ENCODE measurements around the gene CAMK1D.

DNA sequence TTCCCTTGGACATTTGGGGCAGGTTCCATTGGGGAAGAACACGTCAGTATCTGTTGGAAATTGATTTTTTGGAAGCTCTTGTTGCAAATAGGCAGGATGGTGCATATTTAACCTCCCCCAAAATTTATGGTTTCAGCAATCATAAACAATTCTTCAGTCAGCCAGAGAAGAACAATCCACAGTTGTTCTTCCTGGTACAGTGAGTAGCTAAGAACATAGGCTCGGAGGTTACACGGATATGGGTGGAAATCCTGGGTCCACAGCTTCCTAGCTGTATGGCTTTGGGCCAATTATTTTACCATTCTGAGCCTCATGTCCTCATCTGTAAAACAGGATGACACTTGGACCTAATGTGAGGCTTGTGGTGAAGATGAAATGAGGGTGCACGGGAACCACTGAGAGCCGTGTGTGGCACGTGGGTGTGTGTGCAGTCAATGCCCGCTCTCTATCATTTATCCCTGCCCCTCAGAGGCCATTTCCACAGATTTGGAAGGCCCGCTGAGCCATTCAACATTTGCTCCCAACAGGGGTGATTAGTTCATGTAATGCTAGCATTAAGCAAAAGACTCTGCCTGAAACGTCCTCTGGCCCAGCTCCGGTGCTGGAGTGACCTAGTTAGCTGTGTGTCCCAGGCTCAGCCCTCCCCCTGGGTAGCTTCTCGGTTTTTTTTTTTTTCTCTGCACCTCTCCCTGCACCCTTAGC, 9.7 kb downstream of the CAMK1D start:
- TF ChIP-seq EZH2 (IDR thresholded peaks at IDR 0.05; ENCODE audit: borderline replicate concordance, control insufficient read depth, low read depth, low read length), result no peak
- TF ChIP-seq CTCF (IDR thresholded peaks at IDR 0.05 in 2 of 3, conservative IDR thresholded peaks at IDR 0.05 in 1 of 3; ENCODE audit: control insufficient read depth in 2 of 3, extremely low read depth in 1 of 3, insufficient read depth in 1 of 3, low read depth in 3 of 3, low read length in 3 of 3), result no peak
- no peak for TF ChIP-seq ATF2 (IDR thresholded peaks at IDR 0.05; ENCODE audit: low read length)
- no peak for TF ChIP-seq YY1 (IDR thresholded peaks at IDR 0.05; ENCODE audit: low read depth, low read length)
- TF ChIP-seq MTA2 (IDR thresholded peaks at IDR 0.05; ENCODE audit: low read depth), result no peak
- TF ChIP-seq POLR2AphosphoS5 (IDR thresholded peaks at IDR 0.05; ENCODE audit: low read length), result no peak
- no peak for TF ChIP-seq CREM (IDR thresholded peaks at IDR 0.05; ENCODE audit: low read depth)
- no peak for TF ChIP-seq FOS (IDR thresholded peaks at IDR 0.05; ENCODE audit: borderline replicate concordance, extremely low read depth, insufficient read length)
- TF ChIP-seq RAD21 (IDR thresholded peaks at IDR 0.05; ENCODE audit: insufficient read depth, low read depth, low read length), result no peak

Measured in GM12878 (cell line).